Heart left ventricle (tissue), 13 donors: ENCODE data around the gene SLC8B1.

Source experiments
- CTCF ChIP-seq, 12 donors: fragments of 200-600 bp; sonication (generic) in 4 of 12; IDR thresholded peaks; one replicate each; pipeline versions ENCODE4 v1.5.0 to v1.8.0; 2018 to 2022; ENCODE audit warnings: antibody characterized with exemption in 12 of 12, mild to moderate bottlenecking in 5 of 12
- POLR2A ChIP-seq, 2 donors: fragments of 450-650 bp; IDR thresholded peaks; one replicate each; pipeline ENCODE4 v1.6.1; 2017; ENCODE audit warnings: antibody characterized with exemption in 2 of 2, mild to moderate bottlenecking in 2 of 2, moderate library complexity in 2 of 2
- donor health status: ischemic (EF 13 %, LVEDD 7.1; RV severe dilation, severe dysfunction).
- donor health status: DM: no; HTN: yes; CAD: no.
- donor health status: DM: no; HTN: no; CAD: no.
- donor health status: ischemic (EF 25% LVEDD 6.9; RV normal size, moderate dysfunction).
- donor health status: ischemic (EF 25% LVEDD 5.7; RV mildly dilated, moderate dysfunction).
- donor health status: ischemic (EF 35%, LVEDD 5.7; RV mildly dilated, moderate dysfunction).
- donor health status: nonischemic (EF 11% LVEDD 7.7; RV severe dilation, severe dysfunction).
- donor health status: DM: yes; HTN: yes; CAD: no.
- donor health status: PGD.
- donor health status: ischemic (EF 29% LVEDD 5.4; RV normal size, mild dysfunction).
- donor health status: nonischemic (EF 23%, LVEDD 6.1; RV moderate dilation, normal function).

GRCh38 chr12:113382206-113382605 lies 47.3 kb upstream of the SLC8B1 start:
- TF ChIP-seq CTCF (IDR thresholded peaks at IDR 0.05) (no peak), POLR2A (IDR thresholded peaks at IDR 0.05) (no peak)
